SKM-1 treated with dmso at 0.1 percent for 144 hours (cell line): Measurements from ENCODE around the gene CD109.
A peak's percentile ranks its signal among the peaks of the same experiment; 100 is the strongest.
"Not testable (repeated sequence)": the region's sequence is repeated elsewhere in the genome, so short reads cannot be mapped to it uniquely, and the experiment has no call there.

Source experiments
- DNase-seq: peaks from one replicate; lab custom pipeline; 2025; ENCODE audit not compliant: unreplicated experiment; lab: John Stamatoyannopoulos, UW

Gene CD109

GRCh38 chr6:73695619-73696421, at the start of gene CD109:
CD109 (plus strand) TSS chr6:73696203; CDS start chr6:73696216, 13 bp downstream.
- no peak for DNase-seq

DNA sequence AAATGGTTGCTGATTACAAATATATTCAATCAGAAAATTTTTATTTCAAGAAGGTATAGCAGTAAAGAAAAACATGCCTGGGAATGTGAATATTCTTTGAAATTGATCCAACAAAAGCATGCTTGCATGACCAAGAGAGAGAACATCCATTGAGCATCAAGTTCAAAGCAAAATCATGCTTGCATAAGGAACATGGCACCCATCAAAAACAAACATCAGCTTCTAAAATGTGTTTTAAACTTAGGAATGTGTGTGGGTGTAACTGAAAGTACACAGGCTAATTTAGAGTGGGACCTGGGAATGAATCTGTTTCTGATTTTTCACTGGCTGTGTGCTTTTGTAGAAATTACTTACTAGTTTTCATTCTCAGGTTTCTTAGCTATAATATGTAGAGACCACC, 47.8 kb upstream of the CD109 start:
- DNase-seq = no peak

DNA sequence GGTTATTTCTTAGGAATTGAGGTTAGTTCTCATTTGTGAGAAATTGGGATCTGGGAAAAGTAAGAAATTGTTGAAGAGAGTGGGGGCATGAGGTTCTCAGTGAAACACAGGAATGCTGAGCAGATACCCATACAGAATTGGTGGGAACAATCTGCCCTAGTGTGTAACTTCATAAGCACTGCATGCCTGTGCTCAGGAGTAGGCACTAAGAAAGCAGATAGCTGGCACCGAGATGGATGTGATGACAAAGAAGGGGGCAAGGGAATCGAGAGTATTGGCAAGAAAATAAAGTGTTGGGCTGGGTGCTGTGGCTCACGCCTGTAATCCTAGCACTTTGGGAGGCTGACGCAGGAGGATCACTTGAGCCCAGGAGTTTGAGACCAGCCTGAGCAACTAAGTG, 46.2 kb upstream of the CD109 start:
- no peak for DNase-seq

DNA sequence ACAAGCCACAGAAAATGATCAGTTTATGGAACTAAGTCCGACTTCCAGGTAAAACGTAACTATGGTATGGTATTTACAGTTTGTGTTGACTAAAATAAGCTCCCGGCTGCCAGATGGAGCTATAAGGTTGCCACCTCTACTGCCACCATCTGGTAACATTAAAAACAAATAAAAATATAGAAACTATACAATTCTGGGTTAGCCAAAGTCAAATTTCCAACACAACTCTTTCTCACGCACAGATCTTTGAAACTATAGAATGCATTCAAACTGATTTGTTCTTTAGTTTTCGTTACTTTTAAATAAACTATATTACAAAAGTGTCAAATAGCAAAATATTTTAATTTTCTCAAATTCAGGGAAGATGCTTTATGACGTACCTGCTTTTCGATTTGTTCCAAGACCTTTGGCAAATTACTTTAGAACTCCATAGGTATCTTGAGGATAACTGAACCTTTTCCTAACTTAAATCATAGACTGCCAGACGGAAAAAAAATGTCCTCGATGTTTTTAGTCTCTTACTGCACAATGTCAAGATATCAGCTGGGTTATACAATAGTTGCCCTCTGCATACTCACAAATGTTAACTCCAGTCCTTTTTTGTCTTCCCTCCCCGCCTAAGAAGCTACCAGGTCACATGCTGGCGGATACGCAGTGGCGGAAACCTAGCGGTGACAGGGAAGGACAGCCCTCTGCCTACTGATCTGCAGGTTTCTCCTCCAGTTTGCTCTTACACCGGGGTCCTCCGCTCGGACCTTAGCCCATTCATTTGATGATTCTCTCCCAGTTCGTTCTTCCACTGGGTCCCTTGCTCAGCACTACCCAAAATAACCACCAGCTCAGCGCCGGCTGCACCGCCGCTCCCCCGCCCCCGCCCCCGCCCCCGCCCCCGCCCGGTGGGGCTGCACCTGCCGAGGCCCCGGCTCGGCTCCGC, 43.1 kb upstream of the CD109 start:
- peak; percentile 70 for DNase-seq

GRCh38 chr6:73653571-73654424, 42.2 kb upstream of the CD109 start, which contains the start of gene SLC17A5:
SLC17A5 (minus strand) TSS chr6:73653992; CDS start chr6:73653886, 106 bp downstream.
- DNase-seq = peak; percentile 98

GRCh38 chr6:73655341-73655917, 40.6 kb upstream of the CD109 start:
- DNase-seq = no peak

- DNase-seq = no peak
These were observed 39.4 kb upstream of the CD109 start for GRCh38 chr6:73656531-73657145.

DNA sequence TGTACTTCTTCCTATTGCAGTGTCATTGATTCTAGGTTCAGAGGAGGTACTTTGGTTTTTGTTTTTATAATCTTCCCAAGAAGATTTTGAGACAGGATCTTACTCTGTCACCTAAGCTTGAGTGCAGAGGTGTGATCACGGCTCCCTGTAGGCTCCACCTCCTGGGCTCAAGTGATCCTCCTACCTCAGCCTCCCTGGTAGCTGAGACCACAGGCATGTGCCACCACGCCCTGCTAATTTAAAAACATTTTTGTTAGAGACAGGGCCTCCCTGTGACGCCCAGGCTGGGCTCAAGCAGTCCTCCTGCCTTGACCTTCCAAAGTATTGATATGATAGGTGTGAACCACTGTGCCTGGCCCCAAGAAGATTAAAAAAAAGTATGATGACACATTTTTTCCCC, 38.8 kb upstream of the CD109 start:
- no peak for DNase-seq

DNA sequence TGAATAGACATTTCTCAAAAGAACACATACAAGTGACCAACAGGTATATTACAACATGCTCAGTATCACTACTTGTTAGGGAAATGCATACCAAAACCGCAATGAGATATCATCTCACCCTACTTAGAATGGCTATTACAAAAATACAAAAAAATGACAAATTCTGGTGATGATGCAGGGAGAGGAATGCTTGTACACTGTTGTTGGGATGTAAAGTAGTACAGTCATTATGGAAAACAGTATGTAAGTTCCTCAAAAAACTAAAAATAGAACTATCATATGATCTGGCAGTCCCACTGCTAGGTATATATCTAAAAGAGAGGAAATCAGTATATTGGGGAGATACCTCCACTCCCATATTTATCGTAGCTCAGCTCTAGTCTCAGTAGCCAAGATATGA, 31.3 kb upstream of the CD109 start:
- DNase-seq = no peak

- DNase-seq = no peak
These were observed 30.2 kb upstream of the CD109 start for GRCh38 chr6:73665686-73666319.

GRCh38 chr6:73666393-73666792, 29.6 kb upstream of the CD109 start:
- no peak for DNase-seq

DNA sequence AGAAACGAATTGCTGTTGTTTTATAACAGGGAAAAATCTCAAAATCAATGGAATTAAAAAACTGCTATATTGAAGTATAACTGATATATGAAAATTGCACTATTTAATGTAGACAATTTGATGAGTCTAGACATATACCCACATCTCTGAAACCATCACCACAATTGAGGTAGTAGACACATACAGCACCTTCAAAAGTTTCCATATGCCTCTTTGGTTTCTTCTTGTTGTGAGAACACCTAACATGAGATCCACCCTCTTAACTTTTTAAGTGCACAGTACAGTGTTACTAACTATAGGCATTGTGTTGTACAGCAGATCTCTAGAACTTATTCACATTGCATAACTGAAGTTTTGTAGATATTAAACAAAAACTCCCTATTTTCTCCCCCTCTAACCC, 28.2 kb upstream of the CD109 start:
- DNase-seq = no peak

DNA sequence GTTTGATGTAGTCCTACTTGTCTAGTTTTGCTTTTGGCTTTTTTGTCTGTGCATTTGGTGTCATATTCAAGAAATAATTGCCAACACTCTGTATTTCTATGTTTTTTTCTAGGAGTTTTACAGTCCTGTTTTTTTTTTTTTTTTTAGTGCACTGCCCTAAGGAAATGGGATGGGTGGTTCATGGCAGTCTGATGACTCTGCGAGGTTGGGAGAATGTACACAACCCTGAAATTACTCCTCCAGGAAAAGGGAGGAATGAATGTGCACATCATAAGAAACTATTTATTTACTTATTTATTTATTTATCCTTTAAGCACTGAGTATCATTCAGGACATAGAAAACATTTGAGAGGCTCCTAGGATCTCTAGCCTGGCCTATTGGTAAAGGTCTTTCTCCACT, 27.0 kb upstream of the CD109 start:
- DNase-seq = no peak

GRCh38 chr6:73671911-73672685, 23.9 kb upstream of the CD109 start:
- peak; percentile 20 for DNase-seq

DNA sequence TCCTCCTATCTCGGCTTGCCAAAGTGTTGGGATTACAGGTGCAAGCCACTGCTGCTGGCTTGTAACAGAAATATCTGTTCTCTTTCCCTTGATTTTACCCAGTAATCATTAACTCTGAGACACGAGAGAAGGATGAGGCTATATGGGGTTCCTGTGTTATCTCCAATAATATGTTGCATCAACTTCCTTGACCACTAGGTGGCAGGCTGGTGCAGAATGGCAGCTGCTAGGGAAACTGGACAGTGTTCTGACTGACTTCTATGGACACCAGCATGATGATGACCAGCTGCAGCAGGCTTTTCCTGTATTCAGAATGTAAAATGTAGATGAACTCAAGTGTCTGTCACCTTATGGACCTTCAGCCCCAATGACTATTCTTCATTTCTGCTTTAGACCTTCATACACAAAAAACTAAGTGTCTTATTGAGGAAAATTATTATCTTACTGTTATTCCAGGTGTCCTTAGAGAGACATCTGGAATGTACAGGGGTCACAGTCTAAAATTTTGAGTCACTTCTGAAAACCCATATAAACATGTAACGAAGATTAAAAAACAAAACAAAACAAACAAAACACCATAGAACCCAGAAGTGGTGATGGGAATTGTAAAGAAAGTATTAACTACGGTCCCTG, 20.4 kb upstream of the CD109 start:
- DNase-seq = peak; percentile 53

DNA sequence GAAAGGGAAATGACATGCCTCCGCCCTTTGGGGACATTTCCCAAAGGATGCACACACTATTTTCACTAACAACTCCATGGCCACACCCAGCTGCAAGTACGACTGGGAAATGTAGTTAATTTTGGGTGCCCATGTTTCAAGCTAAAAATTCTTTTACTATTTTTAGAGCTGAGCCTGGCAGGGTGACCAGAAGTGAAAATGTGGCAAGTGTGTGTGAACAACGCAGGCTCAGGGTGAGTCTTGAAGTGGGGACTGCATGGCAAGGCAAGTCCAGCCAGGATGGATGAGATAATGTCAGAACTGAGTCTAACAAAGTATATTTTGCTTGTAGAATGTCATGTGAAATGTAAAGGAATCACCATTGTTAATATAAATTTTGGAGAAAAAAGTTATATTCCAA, 17.0 kb upstream of the CD109 start:
- DNase-seq = no peak

DNA sequence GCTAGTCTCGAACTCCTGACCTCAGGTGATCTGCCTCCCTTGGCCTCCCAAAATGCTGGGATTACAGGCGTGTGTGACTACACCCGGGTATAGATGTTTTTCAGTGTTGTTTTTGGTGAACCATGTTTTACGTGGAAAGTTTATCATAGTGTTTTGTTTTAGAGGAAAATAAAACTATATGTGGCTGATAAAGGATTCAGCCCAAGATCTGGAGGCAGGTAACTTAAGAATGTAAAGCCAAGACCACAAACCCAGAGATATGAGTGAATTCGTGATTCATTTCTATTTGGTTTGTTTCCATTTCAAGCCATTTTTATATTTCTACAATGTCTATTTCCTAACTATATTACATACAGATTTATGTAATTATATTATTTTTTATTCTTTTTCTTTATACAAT, 16.2 kb upstream of the CD109 start:
- not testable (repeated sequence) for DNase-seq

- no peak for DNase-seq
These were observed 15.6 kb upstream of the CD109 start for GRCh38 chr6:73680289-73680918.
